ENCODE data around the gene OOSP1.
"Not testable (repeated sequence)": the region's sequence is repeated elsewhere in the genome, so short reads cannot be mapped to it uniquely, and the experiment has no call there.

Gene OOSP1

GRCh38 chr11:59962107-59962482, 23.9 kb downstream of the OOSP1 start:
- DNase-seq = no peak

GRCh38 chr11:59963733-59964132, 25.5 kb downstream of the OOSP1 start, which contains the start of gene OOSP4A:
OOSP4A (plus strand) TSS chr11:59964033; CDS start chr11:59964033, 0 bp downstream.
- no peak for DNase-seq

GRCh38 chr11:59965424-59965823, 27.2 kb downstream of the OOSP1 start:
- DNase-seq = no peak

GRCh38 chr11:59966201-59966600, 28.0 kb downstream of the OOSP1 start:
- no peak for DNase-seq

- DNase-seq = no peak
Measured at GRCh38 chr11:59967677-59968394, 29.6 kb downstream of the OOSP1 start.

- DNase-seq = no peak
Measured at GRCh38 chr11:59968395-59968783, 30.2 kb downstream of the OOSP1 start.

- no peak for DNase-seq
Measured at GRCh38 chr11:59973097-59973496, 34.9 kb downstream of the OOSP1 start.

GRCh38 chr11:59981106-59981770, 43.0 kb downstream of the OOSP1 start:
- no peak for DNase-seq

- DNase-seq = not testable (repeated sequence)
Measured at GRCh38 chr11:59982037-59982436, 43.8 kb downstream of the OOSP1 start.

GRCh38 chr11:59983212-59983611, 45.0 kb downstream of the OOSP1 start:
- no peak for DNase-seq

- no peak for DNase-seq
Measured at GRCh38 chr11:59984368-59984767, 46.1 kb downstream of the OOSP1 start.

- DNase-seq = no peak
Measured at GRCh38 chr11:59990421-59990820, 52.2 kb downstream of the OOSP1 start.

GRCh38 chr11:59992425-59992824, 54.2 kb downstream of the OOSP1 start:
- no peak for DNase-seq

GRCh38 chr11:59997800-59998199, 59.6 kb downstream of the OOSP1 start:
- no peak for DNase-seq

- no peak for DNase-seq
Measured at GRCh38 chr11:59999691-60000090, 61.5 kb downstream of the OOSP1 start.

- DNase-seq = no peak
Measured at GRCh38 chr11:60003729-60004128, 65.5 kb downstream of the OOSP1 start.

GRCh38 chr11:60005360-60005759, 67.1 kb downstream of the OOSP1 start:
- DNase-seq = no peak

Measured in NCI-H146 (cell line).